Fibroblast of skin of back (primary cell): Measurements from ENCODE around the gene HBP1. TPM values are rescaled to one million over a fixed set of nuclear protein-coding genes. Genes with fewer than 3 reads are reported as not detected.
A peak's percentile ranks its signal among the peaks of the same experiment; 100 is the strongest.
"Not testable (repeated sequence)": the region's sequence is repeated elsewhere in the genome, so short reads cannot be mapped to it uniquely, and the experiment has no call there.

Experiments used
- DNase-seq: peaks from one replicate; pipeline ENCODE4 v3.0.0-alpha.2; 2013
- polyA plus RNA-seq, 2 experiments: library from polyadenylated mRNA; unstranded; fragments of 120-200 nt; gene quantifications; one replicate each; pipeline ENCODE4 v1.2.1, GENCODE V29; 2013; ENCODE audit not compliant: insufficient read length in 2 of 2

The HBP1 gene
- polyA plus RNA-seq (2013, experiment 1 of 2; ENCODE audit: insufficient read length): 40.3 TPM
- polyA plus RNA-seq (2013, experiment 2 of 2; ENCODE audit: insufficient read length): 36.0 TPM

- peak; percentile 100 for DNase-seq
These were observed at the start of gene HBP1 for GRCh38 chr7:107168233-107169119. TSS of gene HBP1 (plus strand) at chr7:107169003. CDS start at chr7:107179894, 10,891 bp downstream.

- no peak for DNase-seq
These were observed 49.3 kb upstream of the HBP1 start for GRCh38 chr7:107119376-107120105.

GRCh38 chr7:107122486-107122911 lies 46.3 kb upstream of the HBP1 start:
- peak; percentile 28 for DNase-seq

GRCh38 chr7:107123392-107123791 lies 45.4 kb upstream of the HBP1 start:
- DNase-seq: no peak

DNA sequence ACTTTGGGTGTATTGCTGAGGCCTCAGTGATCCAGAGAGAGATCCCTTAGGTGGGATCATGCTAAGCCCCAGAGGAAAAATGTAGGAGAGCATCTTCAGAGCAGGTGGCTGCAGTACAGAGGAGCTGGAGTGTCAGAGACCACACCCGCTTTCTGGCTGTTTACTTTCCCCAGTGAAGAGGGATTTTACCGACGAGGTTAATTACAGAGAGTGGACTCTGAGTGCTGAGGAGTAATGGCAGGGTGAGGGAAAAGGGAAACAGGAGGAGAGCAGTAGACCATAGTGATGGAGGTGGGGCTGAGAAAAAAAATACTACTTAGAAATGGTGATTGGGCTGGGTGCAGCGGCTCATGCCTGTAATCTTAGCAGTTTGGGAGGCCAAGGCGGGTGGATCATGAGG lies 43.3 kb upstream of the HBP1 start:
- no peak for DNase-seq

DNA sequence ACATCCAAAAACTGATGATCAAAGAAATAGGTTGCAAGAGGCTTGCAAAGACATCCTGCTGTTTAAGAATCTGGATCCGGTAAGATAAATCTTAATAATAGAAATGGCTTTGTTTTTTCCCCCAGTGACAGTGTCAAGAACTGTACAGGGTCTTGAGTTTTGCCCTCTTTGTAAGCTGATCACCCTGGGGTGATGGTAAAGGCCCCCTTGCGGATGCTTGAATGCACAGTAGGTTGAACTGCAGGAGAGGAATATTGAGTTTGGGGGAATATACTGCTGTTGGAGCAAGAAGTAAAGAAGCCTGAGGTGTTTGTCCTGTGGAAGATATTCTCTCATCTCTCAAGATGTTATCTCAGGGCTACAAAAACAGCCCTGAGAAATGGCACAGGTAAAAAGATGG lies 40.6 kb upstream of the HBP1 start:
- no peak for DNase-seq

DNA sequence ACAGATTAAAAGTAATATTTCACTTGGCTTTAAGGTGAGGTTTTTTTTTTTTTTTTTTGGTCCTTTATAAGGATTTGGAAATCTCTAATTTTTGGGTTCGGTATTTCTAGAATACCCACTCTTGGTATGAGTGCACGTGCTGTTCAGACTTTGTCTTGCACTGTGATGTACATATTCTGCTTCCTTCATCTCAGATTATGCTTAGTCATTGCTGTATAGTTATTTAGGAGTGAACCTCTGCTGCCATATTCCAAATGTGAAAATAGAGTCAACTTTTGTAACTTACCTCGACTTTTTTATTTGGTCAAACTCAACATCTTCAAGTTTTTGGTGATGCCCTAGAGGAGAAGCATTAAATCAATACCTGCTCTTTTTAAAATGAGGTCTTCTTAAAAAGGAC lies 40.1 kb upstream of the HBP1 start:
- no peak for DNase-seq

DNA sequence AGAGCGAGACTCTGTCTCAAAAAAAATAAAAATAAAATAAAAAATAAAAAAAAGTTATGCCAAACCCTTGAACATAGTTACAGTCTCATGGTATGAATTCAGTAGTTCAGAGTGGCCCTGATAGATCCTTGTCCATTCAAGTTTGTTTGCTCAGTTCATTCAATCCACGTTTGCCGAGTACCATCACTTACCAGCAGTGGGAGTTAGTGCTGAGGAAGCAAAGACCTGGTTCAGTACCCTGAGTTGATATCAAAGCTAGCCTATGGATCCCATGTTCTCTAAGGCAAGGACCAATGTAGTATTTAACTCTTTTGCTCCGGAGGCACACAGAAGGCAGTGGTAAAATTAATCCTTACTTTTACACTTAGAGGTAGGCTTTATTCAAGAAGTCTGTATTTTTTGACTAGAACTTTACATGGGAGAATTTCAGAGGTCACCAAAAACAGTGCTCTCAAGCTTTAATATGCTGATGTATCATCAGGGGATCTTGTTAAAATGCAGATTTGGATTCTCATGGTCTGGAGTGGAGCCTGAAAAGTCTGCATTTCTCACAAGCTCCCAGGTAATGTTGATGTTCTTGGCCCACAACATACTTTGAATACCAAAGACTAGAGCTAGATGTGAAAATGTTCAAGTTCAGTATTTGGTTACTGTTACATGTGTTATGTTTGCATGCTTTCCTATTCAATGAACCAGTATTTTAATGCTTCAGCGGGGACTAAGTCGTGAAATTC lies 38.1 kb upstream of the HBP1 start:
- no peak for DNase-seq

DNA sequence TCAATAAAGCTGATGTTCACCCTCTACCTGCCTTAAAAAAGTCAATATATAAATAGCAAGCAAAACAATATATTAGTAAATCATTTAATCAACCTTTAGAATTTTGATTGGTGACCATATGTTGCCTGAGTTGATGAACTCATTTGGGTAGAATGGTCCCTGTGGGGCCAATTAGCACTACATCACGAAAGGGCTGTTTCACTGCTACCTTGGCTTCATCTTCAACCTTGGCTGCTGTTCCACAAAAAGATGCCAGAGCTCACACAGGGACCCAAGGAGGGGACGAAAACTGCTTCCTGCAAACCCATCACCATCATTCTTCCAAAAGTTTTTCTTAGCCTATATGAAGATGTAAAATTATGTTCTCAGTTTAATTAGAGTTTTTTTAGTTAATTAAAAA lies 35.4 kb upstream of the HBP1 start:
- no peak for DNase-seq

DNA sequence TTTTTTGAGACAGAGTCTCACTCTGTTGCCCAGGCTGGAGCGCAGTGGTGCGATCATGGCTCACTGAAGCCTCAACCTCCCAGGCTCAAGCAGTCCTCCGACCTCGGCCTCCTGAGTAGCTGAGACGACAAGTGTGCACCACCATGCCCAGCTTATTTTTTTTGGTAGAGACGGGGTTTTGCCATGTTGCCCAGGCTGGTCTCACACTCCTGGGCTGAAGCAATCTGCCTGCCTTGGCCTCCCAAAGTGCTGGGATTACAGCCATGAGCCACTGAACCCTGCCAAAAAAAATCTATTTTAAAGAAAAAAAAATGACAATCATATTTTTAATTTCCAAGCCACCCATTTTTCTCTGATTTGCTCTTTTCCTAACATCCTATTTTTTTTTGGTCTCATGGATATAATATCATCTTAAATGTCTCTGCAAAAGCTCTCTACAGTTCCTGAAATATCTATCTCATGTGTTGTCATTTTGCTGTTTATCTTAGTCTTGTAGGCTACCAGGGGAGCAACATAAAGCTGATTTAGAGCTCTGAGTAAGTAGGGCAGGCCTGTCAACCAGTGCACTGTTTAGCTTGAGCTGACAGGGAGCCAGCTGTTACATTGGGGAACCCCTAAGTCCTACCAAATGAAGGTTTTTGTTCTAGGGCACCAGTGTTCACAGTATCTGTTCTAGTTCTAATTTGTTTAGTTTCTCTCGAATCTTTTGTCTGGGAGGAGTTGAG lies 29.9 kb upstream of the HBP1 start:
- peak; percentile 37 for DNase-seq

DNA sequence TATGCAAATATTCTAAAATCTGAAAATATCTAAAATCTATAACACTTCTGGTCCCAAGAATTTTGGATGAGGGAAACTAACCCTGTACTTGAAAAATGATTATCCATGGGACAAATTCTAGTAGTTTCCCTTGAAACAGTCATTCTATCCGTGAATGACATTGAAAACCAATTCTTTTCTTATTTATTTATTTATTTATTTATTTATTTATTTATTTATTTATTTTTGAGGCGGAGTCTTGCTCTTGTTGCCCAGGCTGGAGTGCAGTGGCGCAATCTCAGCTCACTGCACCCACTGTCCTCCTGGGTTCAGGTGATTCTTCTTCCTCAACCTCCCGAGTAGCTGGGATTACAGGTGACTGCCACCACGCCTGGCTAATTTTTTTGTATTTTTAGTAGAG lies 24.9 kb upstream of the HBP1 start:
- not testable (repeated sequence) for DNase-seq

- no peak for DNase-seq
These were observed 23.6 kb upstream of the HBP1 start for GRCh38 chr7:107145067-107145838.

GRCh38 chr7:107147464-107148393 lies 21.1 kb upstream of the HBP1 start:
- DNase-seq: peak; percentile 38

GRCh38 chr7:107148721-107149120 lies 20.1 kb upstream of the HBP1 start:
- no peak for DNase-seq

DNA sequence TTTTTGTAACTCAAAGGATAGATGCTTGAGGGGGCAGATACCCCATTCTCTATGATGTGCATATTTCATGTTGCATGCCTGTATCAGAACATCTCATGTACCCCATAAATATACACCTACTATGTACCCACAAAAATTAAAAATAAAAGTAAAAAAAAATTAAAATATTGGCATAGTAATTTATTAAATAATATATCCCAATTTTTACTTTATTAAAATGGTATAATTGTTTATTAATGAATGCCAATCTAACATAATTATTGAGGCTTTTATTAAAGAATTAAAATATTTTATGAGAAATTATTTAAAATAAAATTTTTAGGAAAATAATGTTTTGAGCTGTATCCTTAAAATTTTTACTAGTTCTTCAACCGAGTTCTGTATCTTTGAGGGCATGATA lies 18.9 kb upstream of the HBP1 start:
- no peak for DNase-seq

DNA sequence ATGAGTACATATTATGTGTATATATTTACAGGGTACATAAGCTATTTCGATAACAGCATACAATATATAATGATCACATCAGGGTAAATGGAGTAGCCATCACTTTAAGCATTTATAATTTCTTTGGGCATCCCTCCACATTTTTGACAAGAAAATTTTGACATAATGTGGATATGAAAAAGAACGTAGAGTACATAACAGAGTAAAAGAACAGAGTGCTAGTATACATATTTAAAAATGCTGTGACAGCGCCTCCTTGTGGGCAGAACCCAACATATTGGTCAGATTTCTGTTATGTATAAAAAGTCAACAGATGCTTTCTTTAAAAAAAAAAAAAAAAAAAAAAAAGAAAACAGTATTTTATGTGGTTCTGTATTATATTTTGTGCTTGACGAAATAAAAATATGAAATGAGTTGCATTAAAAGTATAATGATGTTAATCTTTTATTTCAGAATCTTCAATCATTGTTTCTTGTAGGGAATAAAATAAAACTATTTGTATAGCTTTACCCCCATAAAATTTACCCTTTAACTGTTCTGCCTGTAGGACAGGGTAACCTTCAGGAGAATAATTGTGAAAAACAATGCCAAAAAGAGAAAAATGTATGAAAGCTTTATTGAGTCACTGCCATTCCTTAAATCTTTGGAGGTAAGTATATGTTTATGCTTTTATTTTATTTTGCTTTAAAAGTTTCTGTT lies 18.3 kb upstream of the HBP1 start:
- peak; percentile 66 for DNase-seq

- DNase-seq: no peak
These were observed 17.3 kb upstream of the HBP1 start for GRCh38 chr7:107151538-107151937.

GRCh38 chr7:107152011-107152410 lies 16.8 kb upstream of the HBP1 start:
- peak; percentile 23 for DNase-seq

GRCh38 chr7:107154826-107155225 lies 14.0 kb upstream of the HBP1 start:
- DNase-seq: no peak

- not testable (repeated sequence) for DNase-seq
These were observed 13.1 kb upstream of the HBP1 start for GRCh38 chr7:107155726-107156125.
